GM12878 (cell line): Measurements from ENCODE around the gene IFI35. TPM values are rescaled to one million over a fixed set of nuclear protein-coding genes. Genes with fewer than 3 reads are reported as not detected.

Experiments used
- ASH2L ChIP-seq: fragments of 300-600, 200-600 bp; sonication (generic); IDR thresholded peaks from 2 replicates; pipeline ENCODE4 v1.6.1; 2017; ENCODE audit warnings: low read depth, mild to moderate bottlenecking, borderline replicate concordance
- BHLHE40 ChIP-seq, 2 experiments: fragments of 450-650 bp in 1 of 2; IDR thresholded peaks; 2 replicates each; pipeline ENCODE4 v1.6.1; 2011 to 2017; ENCODE audit warnings: low read depth in 2 of 2, borderline replicate concordance in 1 of 2, improper control_type of control experiment in 1 of 2, low read length in 1 of 2, mild to moderate bottlenecking in 1 of 2
- BRCA1 ChIP-seq: IDR thresholded peaks from 2 replicates; pipeline ENCODE4 v1.6.1; 2011; ENCODE audit warnings: low read depth, low read length, improper control_type of control experiment
- CHD1 ChIP-seq: IDR thresholded peaks from 2 replicates; pipeline ENCODE4 v1.6.1; 2012; ENCODE audit warnings: low read depth, low read length, improper control_type of control experiment
- CHD4 ChIP-seq: fragments of 200-600 bp; sonication (generic); IDR thresholded peaks from 2 replicates; pipeline ENCODE4 v1.6.1; 2016; ENCODE audit warnings: mild to moderate bottlenecking
- EP300 ChIP-seq, 2 experiments: fragments of 150-350 bp in 1 of 2; IDR thresholded peaks; 2 replicates each; pipeline ENCODE4 v1.6.1; 2011 to 2012; ENCODE audit warnings: low read depth in 2 of 2, low read length in 2 of 2, borderline replicate concordance in 1 of 2, improper control_type of control experiment in 1 of 2, inconsistent platforms in 1 of 2; ENCODE audit not compliant: control insufficient read depth in 1 of 2
- IKZF2 ChIP-seq, 2 experiments: fragments of 450-650 bp; IDR thresholded peaks; 2 replicates each; pipeline ENCODE4 v1.6.1; 2017; ENCODE audit warnings: mild to moderate bottlenecking in 2 of 2, moderate library complexity in 2 of 2
- MTA3 ChIP-seq: IDR thresholded peaks from 2 replicates; pipeline ENCODE4 v1.6.1; 2012; ENCODE audit warnings: low read length, inconsistent platforms, borderline replicate concordance
- MYB ChIP-seq: fragments of 150-350 bp; IDR thresholded peaks from 2 replicates; pipeline ENCODE4 v1.6.1; 2014; ENCODE audit warnings: mild to moderate bottlenecking, low read depth, low read length, borderline replicate concordance
- NBN ChIP-seq: fragments of 450-650 bp; IDR thresholded peaks from 2 replicates; pipeline ENCODE4 v1.6.1; 2016
- POLR2AphosphoS2 ChIP-seq: IDR thresholded peaks from 2 replicates; pipeline ENCODE4 v1.6.1; 2011; ENCODE audit warnings: low read depth, mild to moderate bottlenecking, low read length, improper control_type of control experiment, moderate library complexity
- SMAD5 ChIP-seq: IDR thresholded peaks from 2 replicates; pipeline ENCODE4 v1.6.1; 2016; ENCODE audit warnings: antibody characterized with exemption, low read depth
- TCF12 ChIP-seq: IDR thresholded peaks from 2 replicates; pipeline ENCODE4 v1.6.1; 2011; ENCODE audit warnings: low read depth, mild to moderate bottlenecking, low read length
- YBX1 ChIP-seq: fragments of 450-650 bp; IDR thresholded peaks from 2 replicates; pipeline ENCODE4 v1.6.1; 2016; ENCODE audit warnings: antibody characterized with exemption
- polyA plus RNA-seq, 11 experiments: library from polyadenylated mRNA; depleted of rRNA in 4 of 11; unstranded in 6 of 11; stranded (reverse) in 5 of 11; fragments of >200 nt; fragmentation: Nextera tagmentation in 4 of 11; fragmentation: Illumina TruSeq in 1 of 11; extraction: Ambion mirVana in 4 of 11; extraction: Trizol in 1 of 11; gene quantifications; 1 replicate in 1 of 11; 2 replicates in 10 of 11; pipeline versions ENCODE4 v1.2.1 to v1.2.3, GENCODE V29; 2011 to 2016; ENCODE audit warnings: inconsistent platforms in 2 of 11, missing spikeins in 2 of 11, low read depth in 1 of 11
- total RNA-seq, 4 experiments: library from RNA; depleted of rRNA in 3 of 4; stranded (reverse); fragments of >200 nt in 3 of 4; fragmentation: Illumina TruSeq in 1 of 4; extraction: Trizol in 1 of 4; gene quantifications; 2 replicates each; pipeline versions ENCODE4 v1.2.1 to v1.2.3, GENCODE V29; 2013 to 2021
- TF ChIP-seq, protein P1 (sequence below), 3 experiments: IDR thresholded peaks in 2 of 3; conservative IDR thresholded peaks in 1 of 3; 2 replicates each; pipeline ENCODE4 v1.5.1; 2011; ENCODE audit warnings: low read depth in 3 of 3, low read length in 3 of 3, mild to moderate bottlenecking in 3 of 3, control low read depth in 2 of 3, moderate library complexity in 2 of 3, inconsistent platforms in 1 of 3, mixed read lengths in 1 of 3; ENCODE audit not compliant: control insufficient read depth in 2 of 3, insufficient read depth in 1 of 3; ENCODE audit errors: extremely low read depth in 1 of 3
- TF ChIP-seq, protein P2 (sequence below): IDR thresholded peaks from 2 replicates; pipeline ENCODE4 v1.6.1; 2012; ENCODE audit warnings: improper control_type of control experiment, low read depth, low read length; ENCODE audit not compliant: insufficient replicate concordance
- TF ChIP-seq, protein P3 (sequence below): IDR thresholded peaks from 2 replicates; pipeline ENCODE4 v1.6.1; 2012; ENCODE audit warnings: low read depth, low read length, improper control_type of control experiment

Gene IFI35
- total and polyA plus RNA-seq, 10 of the 15 experiments (the other 5 are each of a cell fraction or from before 2014, with no cell fraction given): 18.4 to 92.2 (median 65.3) TPM

- TF ChIP-seq, protein P1, sequence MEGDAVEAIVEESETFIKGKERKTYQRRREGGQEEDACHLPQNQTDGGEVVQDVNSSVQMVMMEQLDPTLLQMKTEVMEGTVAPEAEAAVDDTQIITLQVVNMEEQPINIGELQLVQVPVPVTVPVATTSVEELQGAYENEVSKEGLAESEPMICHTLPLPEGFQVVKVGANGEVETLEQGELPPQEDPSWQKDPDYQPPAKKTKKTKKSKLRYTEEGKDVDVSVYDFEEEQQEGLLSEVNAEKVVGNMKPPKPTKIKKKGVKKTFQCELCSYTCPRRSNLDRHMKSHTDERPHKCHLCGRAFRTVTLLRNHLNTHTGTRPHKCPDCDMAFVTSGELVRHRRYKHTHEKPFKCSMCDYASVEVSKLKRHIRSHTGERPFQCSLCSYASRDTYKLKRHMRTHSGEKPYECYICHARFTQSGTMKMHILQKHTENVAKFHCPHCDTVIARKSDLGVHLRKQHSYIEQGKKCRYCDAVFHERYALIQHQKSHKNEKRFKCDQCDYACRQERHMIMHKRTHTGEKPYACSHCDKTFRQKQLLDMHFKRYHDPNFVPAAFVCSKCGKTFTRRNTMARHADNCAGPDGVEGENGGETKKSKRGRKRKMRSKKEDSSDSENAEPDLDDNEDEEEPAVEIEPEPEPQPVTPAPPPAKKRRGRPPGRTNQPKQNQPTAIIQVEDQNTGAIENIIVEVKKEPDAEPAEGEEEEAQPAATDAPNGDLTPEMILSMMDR (IDR thresholded peaks at IDR 0.05 in 2 of 3, conservative IDR thresholded peaks at IDR 0.05 in 1 of 3; ENCODE audit: control insufficient read depth in 2 of 3, extremely low read depth in 1 of 3, insufficient read depth in 1 of 3, low read depth in 3 of 3, low read length in 3 of 3): no peak
- TF ChIP-seq BRCA1: no peak
- TF ChIP-seq, protein P2, sequence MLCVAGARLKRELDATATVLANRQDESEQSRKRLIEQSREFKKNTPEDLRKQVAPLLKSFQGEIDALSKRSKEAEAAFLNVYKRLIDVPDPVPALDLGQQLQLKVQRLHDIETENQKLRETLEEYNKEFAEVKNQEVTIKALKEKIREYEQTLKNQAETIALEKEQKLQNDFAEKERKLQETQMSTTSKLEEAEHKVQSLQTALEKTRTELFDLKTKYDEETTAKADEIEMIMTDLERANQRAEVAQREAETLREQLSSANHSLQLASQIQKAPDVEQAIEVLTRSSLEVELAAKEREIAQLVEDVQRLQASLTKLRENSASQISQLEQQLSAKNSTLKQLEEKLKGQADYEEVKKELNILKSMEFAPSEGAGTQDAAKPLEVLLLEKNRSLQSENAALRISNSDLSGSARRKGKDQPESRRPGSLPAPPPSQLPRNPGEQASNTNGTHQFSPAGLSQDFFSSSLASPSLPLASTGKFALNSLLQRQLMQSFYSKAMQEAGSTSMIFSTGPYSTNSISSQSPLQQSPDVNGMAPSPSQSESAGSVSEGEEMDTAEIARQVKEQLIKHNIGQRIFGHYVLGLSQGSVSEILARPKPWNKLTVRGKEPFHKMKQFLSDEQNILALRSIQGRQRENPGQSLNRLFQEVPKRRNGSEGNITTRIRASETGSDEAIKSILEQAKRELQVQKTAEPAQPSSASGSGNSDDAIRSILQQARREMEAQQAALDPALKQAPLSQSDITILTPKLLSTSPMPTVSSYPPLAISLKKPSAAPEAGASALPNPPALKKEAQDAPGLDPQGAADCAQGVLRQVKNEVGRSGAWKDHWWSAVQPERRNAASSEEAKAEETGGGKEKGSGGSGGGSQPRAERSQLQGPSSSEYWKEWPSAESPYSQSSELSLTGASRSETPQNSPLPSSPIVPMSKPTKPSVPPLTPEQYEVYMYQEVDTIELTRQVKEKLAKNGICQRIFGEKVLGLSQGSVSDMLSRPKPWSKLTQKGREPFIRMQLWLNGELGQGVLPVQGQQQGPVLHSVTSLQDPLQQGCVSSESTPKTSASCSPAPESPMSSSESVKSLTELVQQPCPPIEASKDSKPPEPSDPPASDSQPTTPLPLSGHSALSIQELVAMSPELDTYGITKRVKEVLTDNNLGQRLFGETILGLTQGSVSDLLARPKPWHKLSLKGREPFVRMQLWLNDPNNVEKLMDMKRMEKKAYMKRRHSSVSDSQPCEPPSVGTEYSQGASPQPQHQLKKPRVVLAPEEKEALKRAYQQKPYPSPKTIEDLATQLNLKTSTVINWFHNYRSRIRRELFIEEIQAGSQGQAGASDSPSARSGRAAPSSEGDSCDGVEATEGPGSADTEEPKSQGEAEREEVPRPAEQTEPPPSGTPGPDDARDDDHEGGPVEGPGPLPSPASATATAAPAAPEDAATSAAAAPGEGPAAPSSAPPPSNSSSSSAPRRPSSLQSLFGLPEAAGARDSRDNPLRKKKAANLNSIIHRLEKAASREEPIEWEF: no peak
- no peak for TF ChIP-seq YBX1
- no peak for TF ChIP-seq NBN
- no peak for TF ChIP-seq ASH2L
- TF ChIP-seq, protein P3, sequence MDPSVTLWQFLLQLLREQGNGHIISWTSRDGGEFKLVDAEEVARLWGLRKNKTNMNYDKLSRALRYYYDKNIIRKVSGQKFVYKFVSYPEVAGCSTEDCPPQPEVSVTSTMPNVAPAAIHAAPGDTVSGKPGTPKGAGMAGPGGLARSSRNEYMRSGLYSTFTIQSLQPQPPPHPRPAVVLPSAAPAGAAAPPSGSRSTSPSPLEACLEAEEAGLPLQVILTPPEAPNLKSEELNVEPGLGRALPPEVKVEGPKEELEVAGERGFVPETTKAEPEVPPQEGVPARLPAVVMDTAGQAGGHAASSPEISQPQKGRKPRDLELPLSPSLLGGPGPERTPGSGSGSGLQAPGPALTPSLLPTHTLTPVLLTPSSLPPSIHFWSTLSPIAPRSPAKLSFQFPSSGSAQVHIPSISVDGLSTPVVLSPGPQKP: peak; percentile 88
- peak; percentile 37 to 68; a peak in 2 of 4 replicates for TF ChIP-seq IKZF2 (IDR thresholded peaks at IDR 0.05)
- 0 out of 2 replicates have a peak, but pooled peaks have one; percentile 22 for TF ChIP-seq TCF12
- TF ChIP-seq EP300 (IDR thresholded peaks at IDR 0.05; ENCODE audit: borderline replicate concordance in 1 of 2, control insufficient read depth in 1 of 2, low read depth in 2 of 2, low read length in 2 of 2): no peak
- no peak for TF ChIP-seq MTA3
- no peak for TF ChIP-seq POLR2AphosphoS2
- no peak for TF ChIP-seq MYB
- no peak for TF ChIP-seq CHD1
- no peak for TF ChIP-seq SMAD5
- peak in 1 of 2 experiments; percentile 12; a peak in 1 of 4 replicates for TF ChIP-seq BHLHE40 (IDR thresholded peaks at IDR 0.05; ENCODE audit: borderline replicate concordance in 1 of 2, low read depth in 2 of 2, low read length in 1 of 2)
- no peak for TF ChIP-seq CHD4
- TF ChIP-seq, all 136 proteins: peak for 9
Measured at GRCh38 chr17:42979511-42980273, 26.9 kb upstream of the IFI35 start, which contains the start of gene PTGES3L (continued).
